NCI-H1105 treated with DMSO at 0.1 percent for 48 hours (cell line): Measurements from ENCODE around the gene ANO6.
"Not testable (repeated sequence)": the region's sequence is repeated elsewhere in the genome, so short reads cannot be mapped to it uniquely, and the experiment has no call there.

Source experiments
- DNase-seq: peaks from one replicate; lab custom pipeline; 2025; lab: John Stamatoyannopoulos, UW

ANO6 gene

GRCh38 chr12:45348311-45348710 lies 132.4 kb downstream of the ANO6 start:
- DNase-seq = no peak

DNA sequence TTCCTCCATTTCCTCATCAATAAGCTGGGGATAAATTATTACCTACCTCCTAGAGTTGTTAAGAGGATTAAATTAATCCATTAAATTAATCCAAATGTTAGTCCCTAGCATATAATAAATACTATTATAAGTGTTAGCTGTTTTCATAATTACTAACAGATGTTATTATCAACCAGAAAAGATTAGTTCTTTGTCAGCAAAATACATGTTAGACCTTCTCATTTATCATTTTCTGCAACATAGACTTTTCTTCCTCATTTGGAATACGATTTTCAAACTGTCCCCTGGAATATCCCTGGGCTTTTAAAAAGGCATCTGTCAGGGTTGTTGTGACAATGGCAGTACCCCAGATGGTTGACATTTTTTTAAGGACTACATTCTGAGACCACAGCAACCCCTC lies 133.1 kb downstream of the ANO6 start:
- no peak for DNase-seq

DNA sequence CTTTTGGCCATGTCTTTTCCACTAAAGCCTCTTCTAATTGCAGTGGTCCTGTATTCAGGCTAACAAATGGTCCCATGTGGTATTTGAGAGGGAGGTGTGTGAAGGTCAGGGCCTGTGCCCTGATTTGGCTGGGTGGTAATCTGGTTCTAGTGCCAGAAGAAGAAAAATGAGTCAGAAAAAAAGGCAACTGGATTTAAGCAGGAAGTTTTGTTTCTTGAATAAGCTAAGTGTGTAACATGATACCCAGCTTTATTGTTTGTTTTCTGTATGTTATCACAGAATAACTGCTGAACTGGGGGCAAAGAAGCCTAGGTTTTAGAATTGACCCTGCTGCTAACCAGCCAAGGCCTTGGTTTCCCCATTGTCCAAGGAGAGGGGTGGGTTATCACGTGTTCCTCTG lies 134.0 kb downstream of the ANO6 start:
- DNase-seq = no peak

- DNase-seq = no peak
Measured at GRCh38 chr12:45350861-45351260, 135.0 kb downstream of the ANO6 start.

DNA sequence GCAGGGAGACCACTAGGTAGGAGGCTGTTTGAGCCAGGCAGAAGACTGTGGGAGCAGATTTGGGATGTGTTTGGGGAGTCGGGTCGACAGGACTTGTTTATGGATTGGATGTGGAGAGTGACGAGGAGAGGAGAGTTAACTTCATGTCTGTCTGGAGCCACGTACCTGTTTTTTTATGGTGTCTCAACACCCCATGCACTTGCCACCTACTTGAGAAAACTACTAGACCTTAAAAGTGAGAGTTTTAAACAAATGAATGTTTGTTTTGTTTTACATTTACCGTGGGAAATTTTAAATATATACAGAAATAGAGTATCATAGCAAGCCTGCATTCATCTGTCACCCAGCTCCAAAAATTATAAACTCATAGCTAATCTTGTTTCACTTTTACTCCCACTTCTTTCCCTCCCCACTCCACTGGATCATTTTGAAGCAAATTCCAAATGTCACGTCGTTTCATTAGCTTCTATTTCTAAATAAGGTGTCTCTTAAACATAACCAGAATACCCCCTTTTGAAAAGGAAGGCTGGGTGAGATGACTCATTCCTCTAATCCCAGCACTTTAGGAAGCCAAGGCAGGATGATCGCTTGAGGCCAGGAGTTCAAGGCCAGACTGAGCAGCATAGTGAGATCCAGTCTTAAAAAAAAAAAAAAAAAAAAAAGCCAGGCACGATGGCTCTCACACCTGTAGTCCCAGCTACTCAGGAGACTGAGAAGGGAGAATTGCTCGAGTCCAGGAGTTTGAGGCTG lies 136.2 kb downstream of the ANO6 start:
- DNase-seq = no peak

GRCh38 chr12:45353944-45354343 lies 138.0 kb downstream of the ANO6 start:
- no peak for DNase-seq

GRCh38 chr12:45354399-45354798 lies 138.5 kb downstream of the ANO6 start:
- DNase-seq = no peak

- DNase-seq = no peak
Measured at GRCh38 chr12:45355730-45356129, 139.8 kb downstream of the ANO6 start.

GRCh38 chr12:45356822-45357538 lies 141.1 kb downstream of the ANO6 start:
- DNase-seq = no peak

DNA sequence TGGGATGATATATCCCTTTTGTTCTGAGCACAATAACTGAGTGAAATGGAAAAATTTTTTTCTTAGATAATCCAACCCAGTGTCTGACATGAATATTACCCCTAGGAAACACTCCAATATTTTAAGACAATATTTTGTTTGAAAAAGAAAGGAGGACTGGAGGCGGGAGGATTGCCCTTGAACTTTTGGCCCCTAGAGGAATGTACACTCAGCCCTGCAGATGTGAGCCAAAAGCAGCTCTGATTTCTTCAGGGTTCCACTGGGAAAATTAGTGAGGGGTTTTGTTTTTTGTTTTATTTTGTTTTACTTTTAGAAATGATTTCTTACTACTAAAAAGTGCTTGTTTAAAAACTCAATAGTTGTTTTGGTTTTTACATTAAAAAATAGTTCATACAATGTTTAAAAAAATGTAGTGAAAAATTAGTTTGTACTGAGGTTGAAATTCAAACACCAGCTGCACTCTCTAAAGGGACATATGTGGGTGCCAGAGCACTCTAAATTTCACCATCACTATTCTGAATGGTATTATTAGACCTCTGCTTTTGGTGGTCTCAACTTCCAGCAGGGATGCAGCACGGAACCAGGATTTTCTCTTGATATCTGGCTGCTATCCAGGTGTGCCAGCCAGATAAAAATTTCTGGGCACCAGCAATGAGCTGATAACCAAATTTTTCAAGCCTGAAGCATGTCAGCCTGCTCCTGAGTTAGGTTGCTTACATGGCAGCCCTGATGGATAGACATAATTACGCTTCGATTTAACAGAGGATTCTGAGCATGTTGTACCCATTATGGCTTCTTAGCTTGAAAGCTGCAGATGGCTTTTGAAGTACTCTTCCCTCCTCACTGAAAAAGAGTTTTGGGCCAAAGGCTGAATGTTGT lies 141.9 kb downstream of the ANO6 start:
- DNase-seq = no peak

DNA sequence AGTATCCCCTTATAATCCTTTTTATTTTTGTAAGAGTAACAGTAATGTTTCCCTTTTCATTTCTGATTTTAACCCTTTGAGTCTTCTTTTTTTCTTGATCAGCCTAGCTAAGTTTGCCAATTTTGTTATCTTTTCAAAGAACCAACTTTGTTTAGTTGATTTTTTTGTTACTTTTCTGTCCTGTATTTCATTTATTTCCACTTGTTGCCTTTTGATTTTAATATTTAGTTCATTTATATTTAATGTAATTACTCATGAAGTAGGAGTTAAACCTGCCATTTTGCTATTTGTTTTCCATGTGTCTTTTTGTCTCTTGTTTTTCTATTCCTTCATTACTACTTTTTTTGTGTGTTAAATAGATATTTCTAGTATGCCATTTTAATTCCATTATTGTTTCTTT lies 146.4 kb downstream of the ANO6 start:
- DNase-seq = no peak

GRCh38 chr12:45363903-45364302 lies 148.0 kb downstream of the ANO6 start:
- DNase-seq = no peak

GRCh38 chr12:45368841-45369489 lies 153.1 kb downstream of the ANO6 start:
- DNase-seq = no peak

DNA sequence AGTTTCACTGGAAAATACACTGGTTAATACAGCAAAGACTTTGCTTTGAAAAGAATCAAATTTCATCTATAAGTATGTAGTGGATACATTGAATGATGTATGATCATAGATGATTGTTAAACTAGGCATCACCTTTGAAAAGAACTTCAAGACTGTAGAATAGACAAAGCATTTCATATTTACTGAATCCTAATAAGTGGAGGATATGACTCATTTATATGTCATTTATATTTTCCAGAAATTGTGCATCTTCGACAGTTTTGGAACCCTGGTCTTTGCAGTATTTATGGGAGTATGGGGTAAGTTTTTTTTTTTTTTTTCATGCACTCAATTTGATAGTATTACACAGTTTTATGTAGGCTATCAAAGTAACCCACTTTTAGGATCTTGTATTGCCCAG lies 161.9 kb downstream of the ANO6 start:
- DNase-seq = no peak

DNA sequence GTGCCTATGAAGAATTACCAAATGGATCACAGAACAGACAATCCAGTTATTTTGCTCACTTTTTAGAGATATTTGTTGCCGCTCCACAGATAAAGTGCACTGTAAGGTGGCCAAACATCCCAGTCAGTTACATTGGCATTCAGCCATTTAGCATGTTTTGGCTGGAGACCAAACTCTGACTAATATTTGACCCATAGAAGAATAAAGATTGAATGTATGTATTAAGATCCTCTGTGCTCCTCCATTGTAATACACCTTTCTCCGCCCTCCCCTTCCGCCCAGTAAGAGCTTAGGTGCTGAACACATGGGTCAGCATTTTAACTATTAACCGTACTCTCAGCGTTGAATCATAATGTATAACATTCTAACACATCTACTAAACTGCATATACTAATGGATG lies 163.4 kb downstream of the ANO6 start:
- no peak for DNase-seq

DNA sequence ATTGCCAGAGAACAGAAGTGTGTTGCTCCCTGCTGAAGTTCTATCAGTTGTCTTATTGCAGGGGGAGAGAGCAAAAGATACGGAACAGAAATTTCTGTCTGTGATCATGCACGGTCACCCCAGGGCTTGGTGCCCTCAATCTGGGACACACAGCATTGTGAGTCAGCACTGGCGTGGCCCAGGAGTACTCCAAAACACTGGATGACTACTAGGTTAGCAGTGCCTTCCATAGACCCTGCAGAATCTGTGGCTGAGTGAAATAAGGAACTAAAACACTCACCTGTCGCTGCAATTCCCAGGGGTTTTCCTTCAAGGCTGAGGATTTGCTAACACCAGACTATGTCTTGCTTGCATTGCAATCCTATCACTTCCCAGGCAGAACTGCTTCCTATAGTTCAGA lies 165.5 kb downstream of the ANO6 start:
- no peak for DNase-seq

DNA sequence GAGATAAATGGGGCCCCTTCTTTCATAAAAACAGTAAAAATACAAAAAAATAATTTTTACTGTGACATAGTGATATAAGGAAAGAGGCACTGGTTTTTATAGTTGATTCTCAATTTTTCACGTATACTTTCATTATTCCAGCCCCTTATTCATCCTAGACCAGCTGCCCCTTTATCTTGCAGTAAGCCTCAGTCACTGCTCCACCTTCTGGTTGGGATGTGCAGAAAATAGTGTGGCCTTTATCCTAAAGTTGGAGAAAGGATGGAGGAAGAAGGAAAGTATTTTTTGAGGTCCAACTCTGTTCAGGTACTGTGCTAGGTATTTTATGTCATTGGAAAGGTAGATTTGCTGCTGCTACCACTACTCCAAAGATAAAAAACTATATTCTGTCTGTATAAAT lies 172.7 kb downstream of the ANO6 start:
- DNase-seq = peak; percentile 21

- no peak for DNase-seq
Measured at GRCh38 chr12:45389426-45389825, 173.5 kb downstream of the ANO6 start.

GRCh38 chr12:45397499-45397898 lies 181.6 kb downstream of the ANO6 start:
- DNase-seq = not testable (repeated sequence)

DNA sequence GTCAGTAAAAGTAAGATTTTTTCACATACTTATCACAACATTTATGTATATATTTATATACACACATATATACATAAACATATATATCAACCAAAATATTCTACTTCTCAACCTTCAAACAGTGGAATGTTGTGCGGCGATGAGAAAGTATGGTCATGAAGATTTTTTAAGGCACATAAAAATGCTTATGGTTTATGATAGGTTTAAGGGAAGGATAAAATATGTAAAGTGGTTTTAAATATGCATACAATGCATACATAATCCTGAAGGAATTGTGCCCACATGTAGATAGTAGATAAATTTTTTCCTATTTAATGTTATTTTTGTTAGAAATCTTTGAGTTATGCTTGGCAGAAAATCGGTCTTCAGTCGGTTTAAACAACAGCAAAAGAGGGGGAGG lies 182.7 kb downstream of the ANO6 start:
- DNase-seq = no peak

DNA sequence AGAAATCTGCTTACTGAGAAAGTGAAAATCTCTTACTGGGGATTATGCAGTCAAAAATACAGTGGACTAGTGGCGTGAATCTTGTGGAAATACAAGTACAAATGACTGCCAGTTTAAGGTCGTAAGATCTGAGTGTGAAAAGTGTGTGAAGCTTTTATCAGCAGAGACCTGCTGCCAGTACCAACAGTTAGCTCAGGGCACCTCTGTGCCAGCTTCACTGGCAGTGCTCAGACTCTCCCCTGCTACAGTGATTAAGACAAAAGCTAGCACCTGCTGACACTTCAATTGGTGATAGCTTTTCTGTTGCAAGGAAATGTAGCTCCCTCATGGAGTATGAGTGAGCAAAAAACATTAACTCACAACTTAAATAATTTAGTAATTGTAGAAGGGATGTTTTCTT lies 185.1 kb downstream of the ANO6 start:
- DNase-seq = peak; percentile 81

GRCh38 chr12:45402288-45402687 lies 186.4 kb downstream of the ANO6 start:
- peak; percentile 81 for DNase-seq
